Raji (cell line): ENCODE measurements around the gene KCTD18.

ENCODE experiments used
- POLR2A ChIP-seq: IDR thresholded peaks from 2 replicates; pipeline ENCODE4 v1.6.1; 2011; ENCODE audit warnings: low read depth, low read length, control low read depth; ENCODE audit not compliant: insufficient read depth

The KCTD18 gene

DNA sequence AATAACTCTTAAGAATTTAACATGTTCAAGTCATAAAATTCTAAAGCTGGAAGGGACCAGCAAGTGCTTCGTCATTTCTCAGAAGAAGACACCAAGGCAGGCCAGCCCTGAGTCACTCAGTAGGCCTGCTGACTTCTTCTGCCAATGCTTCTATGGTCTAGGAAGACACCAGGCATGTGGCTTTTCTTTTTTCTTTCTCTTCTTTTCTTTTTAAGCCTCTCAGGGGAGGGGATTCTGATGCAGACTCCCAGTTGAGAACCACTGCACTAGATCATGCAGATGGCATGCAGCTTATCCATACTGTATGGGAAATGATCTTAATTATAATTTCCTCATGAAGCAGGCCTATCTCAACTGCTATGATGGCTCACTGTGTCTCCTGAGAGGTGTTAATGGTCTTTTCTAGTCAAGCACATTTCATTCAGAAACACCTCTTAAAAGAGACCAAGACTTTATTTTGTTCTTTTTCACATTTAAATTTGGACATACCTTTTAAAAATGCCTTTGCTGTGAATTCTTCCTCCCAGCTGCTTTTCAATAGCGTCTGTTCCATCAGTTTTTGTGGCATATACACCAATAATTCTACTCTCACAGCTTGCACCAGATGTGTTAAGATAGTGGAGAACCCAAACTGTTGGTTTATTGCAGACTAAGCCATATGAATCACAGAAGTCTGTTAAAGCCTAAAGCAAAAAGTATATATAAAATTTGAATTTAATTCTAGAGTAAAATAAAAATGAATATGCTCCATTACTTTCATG, 11.3 kb downstream of the KCTD18 start:
- TF ChIP-seq POLR2A, result no peak

DNA sequence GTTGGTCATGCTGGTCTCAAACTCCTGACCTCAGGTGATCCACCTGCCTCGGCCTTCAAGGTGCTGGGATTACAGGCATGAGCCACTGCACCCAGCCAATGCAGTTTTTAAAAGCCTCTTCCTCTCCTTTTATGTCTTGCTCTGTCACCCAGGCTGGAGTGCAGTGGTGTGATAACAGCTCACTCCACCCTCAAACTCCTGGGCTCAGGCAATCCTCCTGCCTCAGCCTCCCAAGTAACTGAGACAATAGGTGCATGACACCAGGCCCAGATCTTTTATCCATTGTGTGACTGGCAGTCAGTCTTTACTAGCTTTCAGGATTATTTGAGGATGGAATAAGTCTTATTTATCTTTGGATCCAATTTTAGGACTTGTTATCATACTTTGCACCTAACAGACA, 13.2 kb downstream of the KCTD18 start:
- no peak for TF ChIP-seq POLR2A

DNA sequence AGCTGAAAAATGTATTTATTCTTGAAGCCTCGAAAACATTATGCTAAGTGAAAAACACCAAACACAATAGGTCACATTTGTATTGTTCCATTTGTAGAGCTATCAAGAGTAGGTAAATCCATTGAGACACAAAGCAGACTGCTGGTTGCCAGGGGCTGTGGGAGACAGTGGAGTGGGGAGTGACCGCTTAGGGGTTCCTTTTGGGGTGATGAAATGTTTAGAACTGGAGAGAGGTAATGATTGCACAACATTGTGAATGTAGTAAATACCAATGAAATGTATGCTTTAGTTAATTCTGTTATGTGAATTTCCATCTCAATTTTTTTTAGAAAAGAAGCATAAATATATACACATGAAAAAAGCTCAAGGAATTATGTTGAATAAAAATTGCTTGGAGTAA, 15.8 kb downstream of the KCTD18 start:
- no peak for TF ChIP-seq POLR2A

DNA sequence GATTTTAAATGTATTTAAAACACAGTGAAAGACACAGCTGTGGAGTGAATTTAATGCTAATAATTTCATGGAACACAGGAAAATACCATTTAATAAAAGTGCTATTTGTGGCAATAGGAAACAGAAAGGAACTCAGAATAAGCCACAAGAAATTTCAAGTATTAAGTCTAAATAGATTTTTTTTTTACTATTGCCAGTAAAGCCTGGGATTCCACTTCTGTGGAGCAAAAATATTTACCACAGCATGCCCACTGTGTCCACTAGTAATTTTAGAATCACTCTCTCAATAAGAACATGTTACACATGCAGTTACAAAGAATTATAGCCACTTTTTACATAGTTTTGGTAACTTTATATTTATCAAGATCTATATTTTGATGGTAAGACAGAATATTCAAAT, 17.2 kb downstream of the KCTD18 start:
- no peak for TF ChIP-seq POLR2A

DNA sequence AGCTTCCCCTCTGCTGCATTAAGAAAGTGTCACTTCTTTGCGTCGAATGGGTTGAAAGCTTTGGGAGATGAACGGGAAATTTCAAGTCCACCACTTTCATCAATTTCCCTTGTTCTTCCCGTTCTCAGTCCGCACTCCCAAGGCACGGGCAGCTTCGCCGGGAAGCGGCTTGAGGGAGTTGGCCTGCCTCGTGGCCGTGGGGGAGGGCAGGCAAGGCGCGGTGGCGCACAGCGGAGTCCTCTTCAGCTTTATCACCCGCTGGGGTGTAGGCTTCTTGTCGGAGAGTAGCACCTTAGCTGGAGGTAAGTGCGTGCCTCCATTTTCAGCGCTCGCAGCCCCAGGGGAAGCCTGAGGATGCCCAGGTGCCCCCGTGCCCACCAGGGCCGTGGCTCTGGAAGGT, 19.9 kb downstream of the KCTD18 start:
- no peak for TF ChIP-seq POLR2A

DNA sequence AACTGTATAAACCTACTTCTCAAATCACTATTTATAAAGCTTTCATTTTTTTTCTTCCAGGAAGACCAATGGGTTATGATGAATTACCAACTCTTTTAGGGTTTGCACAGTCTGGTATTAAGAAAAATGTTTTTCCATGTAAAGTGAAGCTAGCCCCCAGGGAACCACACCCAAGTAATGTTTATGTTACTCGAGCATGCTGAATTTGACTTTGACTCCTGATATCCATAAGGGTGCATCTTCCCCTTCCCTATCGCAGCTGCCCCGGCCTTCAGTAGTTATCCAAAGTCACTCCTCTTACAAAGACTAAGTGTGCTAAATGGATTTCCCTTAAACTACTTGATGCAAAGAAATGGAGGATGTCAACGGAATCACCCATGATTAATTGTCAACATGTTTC, 21.7 kb downstream of the KCTD18 start:
- no peak for TF ChIP-seq POLR2A

DNA sequence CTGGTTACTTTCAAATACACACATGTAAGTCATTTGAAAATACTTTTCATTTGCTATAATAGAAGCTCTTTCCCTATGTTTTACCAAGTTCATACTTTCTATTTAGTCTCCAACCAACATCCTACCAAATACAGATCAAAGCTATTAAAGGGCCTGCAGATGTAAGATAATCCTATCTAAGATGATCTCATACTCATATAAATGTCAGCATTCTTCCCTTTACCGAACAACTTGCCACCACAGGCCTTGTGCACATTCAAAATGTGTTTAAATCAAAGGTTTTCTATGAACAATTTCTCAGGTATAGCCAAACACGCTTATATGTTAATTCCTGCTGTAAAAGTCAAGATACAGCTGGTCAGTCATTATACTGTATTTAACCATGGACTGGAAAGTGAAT, 23.3 kb downstream of the KCTD18 start:
- TF ChIP-seq POLR2A, result no peak

DNA sequence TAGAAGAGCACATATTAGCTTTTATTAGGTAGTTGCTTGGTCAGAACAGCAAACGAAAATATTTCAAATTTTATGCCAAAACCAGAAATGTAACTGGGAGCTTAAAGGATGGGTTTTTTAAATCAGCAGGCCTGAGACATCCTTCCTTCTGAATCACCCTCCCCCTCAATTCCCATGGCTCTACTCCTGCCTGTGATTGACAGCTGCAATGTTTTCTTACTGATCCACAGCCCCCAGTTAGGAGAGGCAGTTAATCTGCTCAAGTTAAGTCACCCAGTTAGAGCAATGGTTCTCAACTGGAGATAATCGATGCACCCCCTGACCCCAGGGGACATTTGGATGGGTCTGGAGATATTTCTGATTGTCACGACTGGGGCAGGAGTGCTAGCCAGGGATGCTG, 24.9 kb downstream of the KCTD18 start:
- no peak for TF ChIP-seq POLR2A

DNA sequence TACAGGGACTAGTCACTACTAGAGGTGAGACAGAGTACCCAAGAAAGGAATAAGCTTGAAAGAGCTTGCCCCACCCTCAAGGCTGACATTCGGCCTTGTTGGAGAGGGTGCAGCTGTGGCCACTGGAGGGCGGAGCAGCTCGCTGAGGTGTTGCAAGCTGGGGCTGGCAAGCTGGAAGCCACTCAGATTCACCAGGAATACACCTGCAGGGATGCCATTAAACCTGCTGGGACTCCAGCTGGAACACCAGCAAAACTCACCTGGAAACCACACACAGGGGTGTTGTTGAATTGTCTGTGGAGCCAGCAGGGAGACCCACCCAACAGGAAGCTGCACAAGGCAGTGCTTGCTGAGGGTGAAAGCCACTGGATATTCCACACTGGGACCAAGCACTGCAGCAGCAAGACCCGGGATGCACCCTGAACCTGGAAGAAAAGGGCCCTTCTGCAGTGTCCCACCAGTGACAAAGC, 26.1 kb downstream of the KCTD18 start:
- TF ChIP-seq POLR2A, result no peak

DNA sequence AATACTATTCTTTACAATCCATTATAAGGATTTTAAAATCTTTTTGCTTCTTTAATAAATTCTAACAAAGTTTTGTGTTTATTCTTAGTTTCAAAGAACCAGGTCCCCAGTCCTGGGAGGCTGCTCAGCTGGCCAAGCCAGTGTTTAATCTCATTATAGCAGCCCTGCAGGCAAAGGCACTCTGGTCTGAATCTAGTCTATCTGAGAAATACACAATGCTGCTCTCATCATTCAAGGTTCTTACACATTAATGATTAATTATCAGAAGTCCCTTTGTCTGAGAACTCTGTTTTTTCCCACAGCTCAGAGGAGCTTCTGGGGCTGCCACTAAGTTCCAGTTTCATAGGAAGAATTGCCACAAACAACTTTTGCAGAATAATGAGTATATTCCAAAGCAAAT, 27.7 kb downstream of the KCTD18 start:
- TF ChIP-seq POLR2A, result no peak

DNA sequence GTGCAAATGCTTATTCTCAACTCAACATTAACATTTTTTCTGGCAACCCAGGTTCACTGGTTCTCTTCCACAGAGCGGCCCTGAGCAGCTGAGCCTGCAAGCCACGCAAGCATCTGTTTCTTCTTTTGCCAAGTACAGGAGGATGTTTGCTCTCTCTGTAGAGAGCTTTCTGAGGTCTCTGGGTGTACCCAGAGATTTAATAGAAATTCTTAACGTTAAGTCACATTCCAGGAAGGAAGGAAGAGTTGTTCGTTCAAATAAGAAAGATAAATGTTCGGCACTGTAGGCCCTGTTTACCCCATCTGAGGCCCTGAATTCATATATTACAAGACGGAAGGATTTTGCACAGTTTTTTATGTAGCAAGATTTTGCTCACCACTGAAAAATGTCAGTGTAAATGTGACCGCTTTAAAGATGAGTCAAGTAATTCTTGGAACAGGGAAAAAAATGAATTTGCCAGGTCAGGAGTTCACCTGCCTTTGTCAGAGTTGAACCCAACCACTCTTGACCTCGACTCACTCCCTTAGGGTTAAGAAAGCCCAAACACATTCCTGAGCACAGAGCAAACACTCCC, 30.1 kb downstream of the KCTD18 start:
- no peak for TF ChIP-seq POLR2A

DNA sequence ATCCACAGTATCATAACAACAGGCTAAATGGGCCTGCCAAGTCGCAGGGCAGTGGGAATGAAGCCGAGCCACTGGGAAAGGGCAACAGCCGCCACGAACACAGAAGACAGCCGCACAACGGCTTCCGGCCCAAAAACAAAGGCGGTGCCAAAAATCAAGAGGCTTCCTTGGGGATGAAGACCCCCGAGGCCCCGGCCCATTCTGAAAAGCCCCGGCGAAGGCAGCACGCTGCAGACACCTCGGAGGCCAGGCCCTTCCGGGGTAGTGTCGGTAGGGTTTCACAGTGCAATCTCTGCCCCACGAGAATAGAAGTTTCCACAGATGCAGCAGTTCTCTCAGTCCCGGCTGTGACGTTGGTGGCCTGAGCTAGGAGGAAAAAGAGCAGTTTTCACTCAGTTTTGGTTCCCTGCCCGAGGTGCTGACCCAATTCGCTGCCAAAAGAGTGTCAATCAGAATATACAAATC, 32.2 kb downstream of the KCTD18 start:
- no peak for TF ChIP-seq POLR2A

DNA sequence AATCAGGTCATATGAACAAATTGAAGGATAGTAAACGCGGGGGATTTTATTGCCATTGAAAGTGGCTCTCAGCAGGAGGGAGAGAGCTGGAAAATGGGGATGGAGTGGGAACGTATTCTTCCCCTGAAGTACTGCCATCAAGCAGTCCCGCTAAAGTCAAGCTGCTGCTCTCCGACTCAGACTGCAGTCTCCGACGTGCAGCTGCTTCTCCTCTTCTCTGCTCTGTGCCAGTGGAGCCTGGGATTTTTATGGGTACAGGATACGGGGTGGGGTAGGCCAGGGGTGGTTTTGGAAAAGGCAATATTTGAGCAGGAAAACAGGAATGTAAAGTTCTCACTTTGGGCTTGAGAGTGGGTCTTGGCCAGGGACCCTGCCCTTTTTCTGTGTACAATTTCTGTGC, 33.0 kb downstream of the KCTD18 start:
- no peak for TF ChIP-seq POLR2A

DNA sequence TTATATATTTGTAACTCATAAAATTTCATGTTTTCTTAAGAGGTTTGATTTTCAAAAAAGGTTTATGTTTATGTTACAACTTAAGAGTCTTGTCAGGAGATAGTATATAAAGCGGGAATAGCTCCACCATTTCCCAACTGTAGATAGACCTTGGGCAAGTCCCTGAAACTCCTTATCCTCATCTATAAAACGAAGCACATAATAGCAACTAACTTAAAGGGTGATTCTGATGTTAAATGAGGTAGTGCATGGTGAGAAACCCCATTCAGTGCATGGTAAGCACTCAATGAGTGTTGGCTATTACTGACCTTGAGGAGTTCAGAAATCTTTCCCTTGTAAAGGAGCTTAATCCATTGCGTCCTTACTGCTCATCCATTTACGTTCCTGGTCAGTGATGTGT, 34.1 kb downstream of the KCTD18 start:
- no peak for TF ChIP-seq POLR2A

DNA sequence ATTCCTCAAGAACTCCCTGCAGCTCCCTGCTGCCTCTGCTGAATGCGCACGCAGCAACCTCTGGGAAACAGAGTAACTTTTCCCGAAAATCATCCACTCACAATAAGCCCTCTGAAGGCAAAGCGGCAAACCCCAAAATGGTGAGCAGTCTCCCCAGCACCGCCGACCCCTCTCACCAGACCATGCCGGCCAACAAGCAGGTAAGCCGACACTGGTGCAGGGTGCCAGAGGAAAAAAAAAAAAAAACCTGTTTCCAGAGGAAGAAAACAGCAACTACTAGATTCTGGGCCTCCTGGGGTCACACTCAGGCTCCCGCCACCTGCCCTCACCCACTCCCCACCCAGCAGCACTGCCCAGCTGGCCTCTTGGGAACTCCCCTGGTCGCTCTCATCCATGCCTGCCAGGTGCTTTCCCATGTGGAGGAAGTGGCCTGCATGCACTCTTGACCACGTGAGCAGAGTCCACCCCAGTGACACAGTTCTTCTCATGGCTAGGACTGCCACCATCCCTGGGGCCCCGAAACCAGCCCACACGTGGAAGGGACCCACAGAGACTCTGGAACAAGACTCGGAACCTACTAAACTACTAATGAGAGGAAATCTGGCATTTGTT, 36.9 kb downstream of the KCTD18 start:
- TF ChIP-seq POLR2A, result no peak

DNA sequence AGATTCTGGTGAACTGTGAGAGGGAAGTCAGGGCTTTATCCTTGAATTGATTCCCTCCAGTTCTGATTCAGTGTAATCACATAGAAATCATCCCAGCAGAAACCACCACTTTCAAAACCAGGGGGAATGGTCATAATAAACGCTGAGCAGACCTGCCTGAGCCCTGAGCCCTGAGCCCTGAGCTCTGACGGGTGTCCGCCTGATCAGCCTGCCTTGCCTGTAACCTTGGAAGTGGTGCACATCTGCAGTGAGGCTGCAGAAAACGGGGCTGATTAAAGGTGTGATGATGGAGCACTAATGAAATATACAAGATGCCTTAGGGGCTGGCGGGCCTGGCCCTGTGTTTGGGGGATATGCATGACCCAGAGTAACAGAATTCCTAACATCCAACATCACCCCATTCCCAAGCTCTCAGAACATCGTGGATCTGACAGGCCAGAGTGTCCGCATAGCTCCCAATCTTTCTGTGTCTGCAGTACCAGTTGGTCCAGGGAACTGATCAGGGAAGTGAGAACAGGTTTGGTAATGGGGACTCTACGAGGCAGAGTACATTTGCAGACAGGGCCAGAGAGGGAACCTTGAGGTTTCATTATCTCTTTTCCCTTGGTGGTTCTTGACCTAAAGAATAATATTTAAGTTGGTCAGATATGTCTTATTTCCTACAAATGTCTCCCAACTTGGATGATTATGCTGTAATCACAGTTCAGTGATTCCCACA, 37.8 kb downstream of the KCTD18 start:
- TF ChIP-seq POLR2A, result no peak

DNA sequence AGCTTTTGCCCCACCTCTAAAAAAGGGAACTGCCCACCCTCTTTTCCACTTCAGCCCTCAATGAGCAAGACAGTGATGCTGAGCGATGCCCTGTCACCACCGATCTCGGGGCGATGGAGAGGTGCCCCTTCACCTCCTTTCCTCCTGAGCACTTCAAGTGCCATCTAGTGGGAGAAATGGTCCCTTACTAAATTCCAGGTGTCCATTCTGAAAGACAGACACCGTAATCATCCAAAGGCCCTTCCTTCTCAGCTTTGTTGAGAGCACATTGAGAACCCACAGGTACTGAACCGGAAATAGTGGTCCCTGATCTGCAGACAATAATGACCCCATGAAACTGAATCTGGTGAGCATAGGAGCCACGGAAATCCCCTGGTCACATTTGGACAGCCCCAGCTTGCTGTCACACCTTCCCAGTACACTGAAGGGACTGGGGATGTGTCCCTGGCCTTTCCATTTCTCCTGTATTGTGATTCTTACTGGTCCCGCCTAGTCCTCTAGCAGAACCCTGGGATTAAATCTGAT, 38.5 kb downstream of the KCTD18 start:
- TF ChIP-seq POLR2A, result no peak
